ENCODE data around the gene GPC5. TPM values are rescaled to one million over a fixed set of nuclear protein-coding genes. Genes with fewer than 3 reads are reported as not detected.
A peak's percentile ranks its signal among the peaks of the same experiment; 100 is the strongest.

The GPC5 gene
- total RNA-seq, 1 experiment from 2014 or later = 0.15 TPM

GRCh38 chr13:92830821-92831220 is 1432.4 kb downstream of the GPC5 start:
- Histone ChIP-seq H3K27ac (ENCODE audit: insufficient read length, low read depth, low read length) (no peak overlapping the region), H4K91ac (ENCODE audit: insufficient read length, low read depth, low read length) (no peak overlapping the region), H3K27me3 (ENCODE audit: insufficient read depth, low read length) (no peaks in the 10 kb centered on the region), H3T11ph (ENCODE audit: low read length) (no peak overlapping the region), H3K79me2 (ENCODE audit: insufficient read depth, low read length) (no peaks in the 10 kb centered on the region), H2BK5ac (ENCODE audit: insufficient read length, low read length) (no peak overlapping the region), H3K23ac (ENCODE audit: insufficient read length, low read depth, low read length) (no peak overlapping the region), H3K56ac (ENCODE audit: insufficient read length, low read depth, low read length) (no peak overlapping the region), H2BK12ac (ENCODE audit: insufficient read length, low read depth, low read length) (no peak overlapping the region), H2BK120ac (ENCODE audit: low read depth, low read length, poor library complexity, severe bottlenecking) (no peak overlapping the region), H3K23me2 (ENCODE audit: insufficient read length, low read depth, low read length, poor library complexity, severe bottlenecking) (no peaks in the 10 kb centered on the region), H3K14ac (ENCODE audit: insufficient read depth, low read length) (no peak overlapping the region), H4K8ac (replicated peaks; ENCODE audit: insufficient read length, low read depth, low read length) (no peak overlapping the region), H3K4me1 (ENCODE audit: insufficient read depth, low read length) (no peaks in the 10 kb centered on the region), H3K79me1 (ENCODE audit: insufficient read depth, low read depth, low read length, poor library complexity, severe bottlenecking) (no peaks in the 10 kb centered on the region), H2BK15ac (ENCODE audit: low read depth, low read length) (no peak overlapping the region), H2AFZ (ENCODE audit: low read length) (peak overlapping the region; percentile 40), H3K4ac (ENCODE audit: low read depth, low read length) (no peak overlapping the region), H2AK5ac (ENCODE audit: insufficient read length, low read length) (no peak overlapping the region), H2BK20ac (ENCODE audit: low read depth, low read length, poor library complexity, severe bottlenecking) (no peak overlapping the region), H3K4me2 (ENCODE audit: insufficient read depth, insufficient read length, low read length) (no peak overlapping the region), H4K5ac (ENCODE audit: insufficient read length, low read depth, low read length) (no peak overlapping the region), H4K20me1 (ENCODE audit: control insufficient read depth, insufficient read depth, insufficient read length) (no peaks in the 10 kb centered on the region), H3K9me3 (ENCODE audit: control insufficient read depth, low read depth, low read length) (no peaks in the 10 kb centered on the region), H3K18ac (ENCODE audit: insufficient read length, low read depth, low read length) (no peak overlapping the region), H3K9ac (ENCODE audit: extremely low read depth, insufficient read length, low read length) (no peak overlapping the region)
- DNase-seq = no peak
- Mint-ChIP-seq H3K9me3 (no peaks in the 10 kb centered on the region), H3K36me3 (ENCODE audit: insufficient read depth in 1 of 3, low read depth in 3 of 3) (no peaks in the 10 kb centered on the region), H3K27me3 (ENCODE audit: low read depth) (no peaks in the 10 kb centered on the region), H3K27ac (no peak overlapping the region), H3K4me1 (0 out of 4 replicates have a peak, but pooled peaks cover 0 to 4% of the 10 kb centered on the region in 2 experiments), H3K4me3 (no peak overlapping the region)
- TF ChIP-seq, protein P1, sequence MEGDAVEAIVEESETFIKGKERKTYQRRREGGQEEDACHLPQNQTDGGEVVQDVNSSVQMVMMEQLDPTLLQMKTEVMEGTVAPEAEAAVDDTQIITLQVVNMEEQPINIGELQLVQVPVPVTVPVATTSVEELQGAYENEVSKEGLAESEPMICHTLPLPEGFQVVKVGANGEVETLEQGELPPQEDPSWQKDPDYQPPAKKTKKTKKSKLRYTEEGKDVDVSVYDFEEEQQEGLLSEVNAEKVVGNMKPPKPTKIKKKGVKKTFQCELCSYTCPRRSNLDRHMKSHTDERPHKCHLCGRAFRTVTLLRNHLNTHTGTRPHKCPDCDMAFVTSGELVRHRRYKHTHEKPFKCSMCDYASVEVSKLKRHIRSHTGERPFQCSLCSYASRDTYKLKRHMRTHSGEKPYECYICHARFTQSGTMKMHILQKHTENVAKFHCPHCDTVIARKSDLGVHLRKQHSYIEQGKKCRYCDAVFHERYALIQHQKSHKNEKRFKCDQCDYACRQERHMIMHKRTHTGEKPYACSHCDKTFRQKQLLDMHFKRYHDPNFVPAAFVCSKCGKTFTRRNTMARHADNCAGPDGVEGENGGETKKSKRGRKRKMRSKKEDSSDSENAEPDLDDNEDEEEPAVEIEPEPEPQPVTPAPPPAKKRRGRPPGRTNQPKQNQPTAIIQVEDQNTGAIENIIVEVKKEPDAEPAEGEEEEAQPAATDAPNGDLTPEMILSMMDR (conservative IDR thresholded peaks at IDR 0.05) = no peak
- WGBS (ENCODE audit: extremely low coverage, insufficient read length, low lambda C conversion rate) = no CpG with 5 or more reads among the region's 3 CpGs

All from H9 (cell line).